Activated CD4-positive, alpha-beta T cell treated with anti-CD3 and anti-CD28 coated beads, Interleukin-2, Interleukin-4, amounts not matched to agents 100 ng/mL and 50 ng/mL, durations not matched to agents 16 hours and 8 hours (primary cell): ENCODE data around the gene CCR7.
A peak's percentile ranks its signal among the peaks of the same experiment; 100 is the strongest.

ENCODE experiments used
- DNase-seq: peaks from one replicate; pipeline ENCODE4 v3.0.0-alpha.2; 2020; ENCODE audit warnings: low spot score

The CCR7 gene

GRCh38 chr17:40564883-40565768 is at the start of gene CCR7:
CCR7 (minus strand) TSS chr17:40565472; CDS start chr17:40565409, 63 bp downstream.
- peak; percentile 90 for DNase-seq

- DNase-seq: no peak
Observed at GRCh38 chr17:40614431-40615067, 49.3 kb upstream of the CCR7 start.

- DNase-seq: no peak
Observed at GRCh38 chr17:40613467-40614154, 48.3 kb upstream of the CCR7 start.

GRCh38 chr17:40612599-40613244 is 47.5 kb upstream of the CCR7 start:
- no peak for DNase-seq

GRCh38 chr17:40611840-40612474 is 46.7 kb upstream of the CCR7 start:
- no peak for DNase-seq

- DNase-seq: peak; percentile 58
Observed at GRCh38 chr17:40610359-40610758, 45.1 kb upstream of the CCR7 start.

- DNase-seq: peak; percentile 66
Observed at GRCh38 chr17:40608061-40608581, 42.8 kb upstream of the CCR7 start.

- no peak for DNase-seq
Observed at GRCh38 chr17:40607641-40608040, 42.4 kb upstream of the CCR7 start.

GRCh38 chr17:40606548-40607353 is 41.5 kb upstream of the CCR7 start:
- DNase-seq: no peak

GRCh38 chr17:40605306-40605705 is 40.0 kb upstream of the CCR7 start:
- peak; percentile 44 for DNase-seq

GRCh38 chr17:40604327-40605080 is 39.2 kb upstream of the CCR7 start:
- no peak for DNase-seq

GRCh38 chr17:40602445-40603443 is 37.5 kb upstream of the CCR7 start:
- DNase-seq: peak; percentile 80

GRCh38 chr17:40600486-40601046 is 35.3 kb upstream of the CCR7 start:
- no peak for DNase-seq

- DNase-seq: no peak
Observed at GRCh38 chr17:40599468-40599763, 34.1 kb upstream of the CCR7 start.

GRCh38 chr17:40598619-40599467 is 33.6 kb upstream of the CCR7 start:
- DNase-seq: peak; percentile 81

GRCh38 chr17:40598301-40598618 is 33.0 kb upstream of the CCR7 start:
- no peak for DNase-seq

GRCh38 chr17:40597556-40598300 is 32.5 kb upstream of the CCR7 start:
- no peak for DNase-seq
